SK-N-SH treated with all-trans-retinoic acid at 6 μM for 48 hours (cell line): ENCODE data around the gene CPA4.

Experiments used
- ATAC-seq: fragments of 200-7000 bp; cut with Tn5 transposase; 3 replicates; pipeline ENCODE4 v1.9.1; 2020; ENCODE audit warnings: mild to moderate bottlenecking, moderate library complexity
- ARNTL ChIP-seq: fragments of 450-650 bp; formaldehyde crosslinking; IDR thresholded peaks from 2 replicates; pipeline ENCODE4 v1.5.0; 2020; ENCODE audit warnings: low read depth, mild to moderate bottlenecking, moderate library complexity, borderline replicate concordance
- BACH2 ChIP-seq: fragments of 250-450 bp; sonication (Bioruptor Pico); IDR thresholded peaks from 2 replicates; pipeline ENCODE4 v1.9.0; 2021; ENCODE audit warnings: mild to moderate bottlenecking, borderline replicate concordance
- CSDC2 ChIP-seq: fragments of 250-450 bp; sonication (Bioruptor Pico); IDR thresholded peaks from 2 replicates; pipeline ENCODE4 v1.5.0; 2020; ENCODE audit warnings: mild to moderate bottlenecking, moderate library complexity
- ESRRG ChIP-seq: fragments of 250-450 bp; sonication (Bioruptor Pico); IDR thresholded peaks from 2 replicates; pipeline ENCODE4 v1.6.1; 2021; ENCODE audit warnings: mild to moderate bottlenecking
- GLIS3 ChIP-seq: fragments of 250-450 bp; sonication (Bioruptor Pico); IDR thresholded peaks from 2 replicates; pipeline ENCODE4 v1.5.0; 2020; ENCODE audit warnings: mild to moderate bottlenecking, moderate library complexity
- OSR1 ChIP-seq: fragments of 250-450 bp; sonication (Bioruptor Pico); IDR thresholded peaks from 2 replicates; pipeline ENCODE4 v1.8.0; 2022; ENCODE audit warnings: moderate library complexity, mild to moderate bottlenecking, inconsistent platforms
- POU6F1 ChIP-seq: fragments of 250-450 bp; sonication (Bioruptor Pico); IDR thresholded peaks from 2 replicates; pipeline ENCODE4 v1.8.0; 2021; ENCODE audit warnings: low read depth, mild to moderate bottlenecking, moderate library complexity, borderline replicate concordance
- PPARA ChIP-seq: fragments of 250-450 bp; sonication (Bioruptor Pico); IDR thresholded peaks from 2 replicates; pipeline ENCODE4 v1.5.0; 2020; ENCODE audit warnings: mild to moderate bottlenecking, borderline replicate concordance
- SNAI2 ChIP-seq: fragments of 250-450 bp; sonication (Bioruptor Pico); IDR thresholded peaks from 2 replicates; pipeline ENCODE4 v1.5.0; 2020; ENCODE audit warnings: mild to moderate bottlenecking, moderate library complexity
- TCF4 ChIP-seq: fragments of 250-450 bp; sonication (Bioruptor Pico); IDR thresholded peaks from 2 replicates; pipeline ENCODE4 v1.8.0; 2021; ENCODE audit warnings: mild to moderate bottlenecking, moderate library complexity, borderline replicate concordance
- TOX ChIP-seq: fragments of 250-450 bp; sonication (Bioruptor Pico); IDR thresholded peaks from 2 replicates; pipeline ENCODE4 v1.8.0; 2021; ENCODE audit warnings: mild to moderate bottlenecking, moderate library complexity, borderline replicate concordance
- ZC3H10 ChIP-seq: fragments of 250-450 bp; sonication (Bioruptor Pico); IDR thresholded peaks from 2 replicates; pipeline ENCODE4 v1.5.1; 2021; ENCODE audit warnings: mild to moderate bottlenecking, moderate library complexity
- ZFP3 ChIP-seq: fragments of 250-450 bp; sonication (Bioruptor Pico); IDR thresholded peaks from 2 replicates; pipeline ENCODE4 v1.5.0; 2020; ENCODE audit warnings: mild to moderate bottlenecking, moderate library complexity
- ZFP30 ChIP-seq: fragments of 450-650 bp; formaldehyde crosslinking; IDR thresholded peaks from 2 replicates; pipeline ENCODE4 v1.5.0; 2022; ENCODE audit warnings: mild to moderate bottlenecking, moderate library complexity
- ZNF70 ChIP-seq: fragments of 450-650 bp; formaldehyde crosslinking; IDR thresholded peaks from 2 replicates; pipeline ENCODE4 v1.5.0; 2020; ENCODE audit warnings: mild to moderate bottlenecking, moderate library complexity
- TF ChIP-seq, protein P1 (sequence below): fragments of 250-450 bp; sonication (Bioruptor Pico); IDR thresholded peaks from 2 replicates; pipeline ENCODE4 v1.8.0; 2020; ENCODE audit warnings: mild to moderate bottlenecking, moderate library complexity, borderline replicate concordance
- TF ChIP-seq, protein P2 (sequence below): fragments of 250-450 bp; sonication (Bioruptor Pico); IDR thresholded peaks from 2 replicates; pipeline ENCODE4 v1.5.1; 2021; ENCODE audit warnings: mild to moderate bottlenecking, moderate library complexity
- TF ChIP-seq, protein P3 (sequence below): fragments of 250-450 bp; sonication (Bioruptor Pico); IDR thresholded peaks from 2 replicates; pipeline ENCODE4 v1.5.0; 2020; ENCODE audit warnings: mild to moderate bottlenecking, moderate library complexity

CPA4 gene

GRCh38 chr7:130366564-130366963 is 73.6 kb downstream of the CPA4 start:
- TF ChIP-seq, protein P1, sequence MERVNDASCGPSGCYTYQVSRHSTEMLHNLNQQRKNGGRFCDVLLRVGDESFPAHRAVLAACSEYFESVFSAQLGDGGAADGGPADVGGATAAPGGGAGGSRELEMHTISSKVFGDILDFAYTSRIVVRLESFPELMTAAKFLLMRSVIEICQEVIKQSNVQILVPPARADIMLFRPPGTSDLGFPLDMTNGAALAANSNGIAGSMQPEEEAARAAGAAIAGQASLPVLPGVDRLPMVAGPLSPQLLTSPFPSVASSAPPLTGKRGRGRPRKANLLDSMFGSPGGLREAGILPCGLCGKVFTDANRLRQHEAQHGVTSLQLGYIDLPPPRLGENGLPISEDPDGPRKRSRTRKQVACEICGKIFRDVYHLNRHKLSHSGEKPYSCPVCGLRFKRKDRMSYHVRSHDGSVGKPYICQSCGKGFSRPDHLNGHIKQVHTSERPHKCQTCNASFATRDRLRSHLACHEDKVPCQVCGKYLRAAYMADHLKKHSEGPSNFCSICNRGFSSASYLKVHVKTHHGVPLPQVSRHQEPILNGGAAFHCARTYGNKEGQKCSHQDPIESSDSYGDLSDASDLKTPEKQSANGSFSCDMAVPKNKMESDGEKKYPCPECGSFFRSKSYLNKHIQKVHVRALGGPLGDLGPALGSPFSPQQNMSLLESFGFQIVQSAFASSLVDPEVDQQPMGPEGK (CRISPR knock-in tag): no peak
- TF ChIP-seq PPARA (CRISPR knock-in tag): no peak
- no peak for TF ChIP-seq ESRRG (CRISPR knock-in tag)
- no peak for TF ChIP-seq ZNF70 (CRISPR knock-in tag)
- TF ChIP-seq, protein P2, sequence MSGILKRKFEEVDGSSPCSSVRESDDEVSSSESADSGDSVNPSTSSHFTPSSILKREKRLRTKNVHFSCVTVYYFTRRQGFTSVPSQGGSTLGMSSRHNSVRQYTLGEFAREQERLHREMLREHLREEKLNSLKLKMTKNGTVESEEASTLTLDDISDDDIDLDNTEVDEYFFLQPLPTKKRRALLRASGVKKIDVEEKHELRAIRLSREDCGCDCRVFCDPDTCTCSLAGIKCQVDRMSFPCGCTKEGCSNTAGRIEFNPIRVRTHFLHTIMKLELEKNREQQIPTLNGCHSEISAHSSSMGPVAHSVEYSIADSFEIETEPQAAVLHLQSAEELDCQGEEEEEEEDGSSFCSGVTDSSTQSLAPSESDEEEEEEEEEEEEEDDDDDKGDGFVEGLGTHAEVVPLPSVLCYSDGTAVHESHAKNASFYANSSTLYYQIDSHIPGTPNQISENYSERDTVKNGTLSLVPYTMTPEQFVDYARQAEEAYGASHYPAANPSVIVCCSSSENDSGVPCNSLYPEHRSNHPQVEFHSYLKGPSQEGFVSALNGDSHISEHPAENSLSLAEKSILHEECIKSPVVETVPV (CRISPR knock-in tag): no peak
- TF ChIP-seq CSDC2: no peak
- no peak for TF ChIP-seq ZFP3
- TF ChIP-seq ARNTL (CRISPR knock-in tag): no peak

DNA sequence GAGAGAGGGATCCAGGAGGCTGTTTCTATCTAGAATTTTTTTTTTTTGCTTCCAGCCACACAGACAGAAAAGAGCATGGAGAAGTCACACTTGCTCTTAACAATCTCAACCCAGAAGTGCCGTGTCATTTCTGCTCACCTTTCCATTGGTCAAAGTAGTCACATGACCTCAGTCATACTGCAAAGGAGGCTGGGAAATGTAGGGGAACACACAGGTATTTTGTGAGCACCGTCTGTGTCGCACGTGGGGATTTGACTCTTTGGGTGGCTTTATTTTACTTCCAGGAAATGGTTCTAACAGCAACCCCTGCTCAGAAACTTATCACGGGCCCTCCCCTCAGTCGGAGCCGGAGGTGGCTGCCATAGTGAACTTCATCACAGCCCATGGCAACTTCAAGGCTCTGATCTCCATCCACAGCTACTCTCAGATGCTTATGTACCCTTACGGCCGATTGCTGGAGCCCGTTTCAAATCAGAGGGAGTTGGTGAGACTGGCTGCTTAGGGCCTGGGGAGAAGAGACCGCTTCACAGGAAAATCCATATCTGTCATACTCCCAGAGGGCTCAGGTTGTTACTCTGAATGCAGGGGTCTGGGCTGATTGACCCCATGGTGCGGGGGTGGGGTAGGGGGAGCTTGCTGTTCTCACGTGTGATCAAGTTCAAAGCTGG is 74.3 kb downstream of the CPA4 start:
- no peak for ATAC-seq
- TF ChIP-seq TCF4 (CRISPR knock-in tag) (no peak), OSR1 (CRISPR knock-in tag) (no peak), ZNF70 (CRISPR knock-in tag) (no peak), SNAI2 (CRISPR knock-in tag) (no peak)

More at GRCh38 chr7:130366564-130366963, 73.6 kb downstream of the CPA4 start:
- ATAC-seq: no peak

GRCh38 chr7:130367836-130368746 is 75.1 kb downstream of the CPA4 start:
- ATAC-seq: no peak
- TF ChIP-seq ZFP3 (no peak), ZC3H10 (CRISPR knock-in tag) (no peak), SNAI2 (CRISPR knock-in tag) (no peak), POU6F1 (CRISPR knock-in tag) (no peak), GLIS3 (no peak), ESRRG (CRISPR knock-in tag) (no peak)
- TF ChIP-seq, protein P1 (CRISPR knock-in tag): no peak

GRCh38 chr7:130369110-130369711 is 76.2 kb downstream of the CPA4 start:
- peak; percentile 80 for ATAC-seq
- TF ChIP-seq GLIS3 (no peak), ESRRG (CRISPR knock-in tag) (no peak), ZFP30 (CRISPR knock-in tag) (no peak), ZNF70 (CRISPR knock-in tag) (no peak), BACH2 (CRISPR knock-in tag) (no peak), SNAI2 (CRISPR knock-in tag) (peak; percentile 54; the same call in 1 of the 2 replicates), TCF4 (CRISPR knock-in tag) (no peak), ZFP3 (no peak; the same call in 1 of the 2 replicates), TOX (CRISPR knock-in tag) (no peak)
- TF ChIP-seq, protein P3, sequence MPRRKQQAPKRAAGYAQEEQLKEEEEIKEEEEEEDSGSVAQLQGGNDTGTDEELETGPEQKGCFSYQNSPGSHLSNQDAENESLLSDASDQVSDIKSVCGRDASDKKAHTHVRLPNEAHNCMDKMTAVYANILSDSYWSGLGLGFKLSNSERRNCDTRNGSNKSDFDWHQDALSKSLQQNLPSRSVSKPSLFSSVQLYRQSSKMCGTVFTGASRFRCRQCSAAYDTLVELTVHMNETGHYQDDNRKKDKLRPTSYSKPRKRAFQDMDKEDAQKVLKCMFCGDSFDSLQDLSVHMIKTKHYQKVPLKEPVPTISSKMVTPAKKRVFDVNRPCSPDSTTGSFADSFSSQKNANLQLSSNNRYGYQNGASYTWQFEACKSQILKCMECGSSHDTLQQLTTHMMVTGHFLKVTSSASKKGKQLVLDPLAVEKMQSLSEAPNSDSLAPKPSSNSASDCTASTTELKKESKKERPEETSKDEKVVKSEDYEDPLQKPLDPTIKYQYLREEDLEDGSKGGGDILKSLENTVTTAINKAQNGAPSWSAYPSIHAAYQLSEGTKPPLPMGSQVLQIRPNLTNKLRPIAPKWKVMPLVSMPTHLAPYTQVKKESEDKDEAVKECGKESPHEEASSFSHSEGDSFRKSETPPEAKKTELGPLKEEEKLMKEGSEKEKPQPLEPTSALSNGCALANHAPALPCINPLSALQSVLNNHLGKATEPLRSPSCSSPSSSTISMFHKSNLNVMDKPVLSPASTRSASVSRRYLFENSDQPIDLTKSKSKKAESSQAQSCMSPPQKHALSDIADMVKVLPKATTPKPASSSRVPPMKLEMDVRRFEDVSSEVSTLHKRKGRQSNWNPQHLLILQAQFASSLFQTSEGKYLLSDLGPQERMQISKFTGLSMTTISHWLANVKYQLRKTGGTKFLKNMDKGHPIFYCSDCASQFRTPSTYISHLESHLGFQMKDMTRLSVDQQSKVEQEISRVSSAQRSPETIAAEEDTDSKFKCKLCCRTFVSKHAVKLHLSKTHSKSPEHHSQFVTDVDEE (CRISPR knock-in tag): 0 out of 2 replicates have a peak, but pooled peaks have one; percentile 19
- TF ChIP-seq, protein P1 (CRISPR knock-in tag): no peak
- TF ChIP-seq, protein P2 (CRISPR knock-in tag): no peak
